GM23338 (cell line): ENCODE results near the gene BORCS8.

ENCODE experiments used
- CTCF ChIP-seq, 2 experiments: fragments of 200-600 bp in 1 of 2; sonication (generic) in 1 of 2; conservative IDR thresholded peaks; 2 replicates each; pipeline versions ENCODE4 v1.5.1 to v1.6.1; 2016 to 2017; ENCODE audit warnings: antibody characterized with exemption in 2 of 2, low read depth in 2 of 2, mild to moderate bottlenecking in 2 of 2, moderate library complexity in 1 of 2
- ETS1 ChIP-seq: IDR thresholded peaks from 2 replicates; pipeline ENCODE4 v1.6.1; 2016; ENCODE audit warnings: antibody characterized with exemption
- EZH2 ChIP-seq: fragments of 200-600 bp; sonication (generic); IDR thresholded peaks from one replicate; pipeline ENCODE4 v1.8.0; 2017; ENCODE audit warnings: antibody characterized with exemption, mild to moderate bottlenecking, low read depth; ENCODE audit not compliant: unreplicated experiment
- EZH2phosphoT487 ChIP-seq: fragments of 200-600 bp; sonication (generic); IDR thresholded peaks from one replicate; pipeline ENCODE4 v1.8.1; 2018; ENCODE audit warnings: antibody characterized with exemption; ENCODE audit not compliant: unreplicated experiment
- POLR2AphosphoS5 ChIP-seq: IDR thresholded peaks from 2 replicates; pipeline ENCODE4 v1.6.1; 2016; ENCODE audit warnings: antibody characterized with exemption, low read depth
- REST ChIP-seq: IDR thresholded peaks from one replicate; pipeline ENCODE4 v1.6.1; 2018; ENCODE audit warnings: antibody characterized with exemption; ENCODE audit not compliant: unreplicated experiment
- STAT1 ChIP-seq: IDR thresholded peaks from one replicate; pipeline ENCODE4 v1.6.1; 2016; ENCODE audit warnings: antibody characterized with exemption; ENCODE audit not compliant: unreplicated experiment

- TF ChIP-seq EZH2: no peak
- no peak for TF ChIP-seq POLR2AphosphoS5
- TF ChIP-seq CTCF (conservative IDR thresholded peaks at IDR 0.05; ENCODE audit: low read depth in 2 of 2): no peak
- no peak for TF ChIP-seq REST
- TF ChIP-seq ETS1: no peak
- no peak for TF ChIP-seq STAT1
- no peak for TF ChIP-seq EZH2phosphoT487
Observed at GRCh38 chr19:19170873-19171672, 20.9 kb downstream of the BORCS8 start.
